GM12878 (cell line): ENCODE measurements around the gene PCIF1. TPM values are rescaled to one million over a fixed set of nuclear protein-coding genes. Genes with fewer than 3 reads are reported as not detected.

ENCODE experiments used
- ATAC-seq: fragments of 200-7000 bp; cut with Tn5 transposase; 3 replicates; pipeline ENCODE4 v1.9.1; 2020; ENCODE audit warnings: mild to moderate bottlenecking, moderate library complexity
- BruUV-seq: library from RNA; stranded (reverse); fragments of 400-500 nt; replicated peaks from 2 replicates; lab custom pipeline; 2021; lab: Mats Ljungman, UMichigan
- CTCF ChIA-PET: fragments of 300-600 bp; sonication (Branson Sonifier 250); formaldehyde crosslinking; extraction: SDS; loops from one replicate; lab custom pipeline; 2021; ENCODE audit warnings: inconsistent platforms; lab: Yijun Ruan, JAX
- POLR2A ChIA-PET: fragments of 350-600 bp; formaldehyde crosslinking; extraction: SDS; loops from one replicate; lab custom pipeline; 2021; ENCODE audit warnings: inconsistent platforms; lab: Charles Lee
- RAD21 ChIA-PET: fragments of 300-600 bp; sonication (Branson Sonifier 250); formaldehyde crosslinking; loops from one replicate; lab custom pipeline; 2023; ENCODE audit warnings: antibody characterized with exemption; ENCODE audit not compliant: unreplicated experiment; lab: Charles Lee
- SMC1A ChIA-PET: fragments of 300-600 bp; sonication (Branson Sonifier 250); formaldehyde crosslinking; loops from one replicate; lab custom pipeline; 2023; ENCODE audit not compliant: unreplicated experiment, uncharacterized antibody; lab: Charles Lee
- DNase-seq: peaks from one replicate; pipeline ENCODE4 v3.0.0-alpha.2; 2011; ENCODE audit warnings: low read depth, low spot score
- FAIRE-seq: peaks from 3 replicates; lab custom pipeline; 2011; peaks lifted over from hg19 to GRCh38; lab: Jason Lieb, UNC
- H2AFZ ChIP-seq: 2 replicates; pipeline ENCODE4 v1.6.0; 2011; ENCODE audit warnings: low read depth, low read length, control low read depth; ENCODE audit not compliant: control insufficient read depth
- H3K27ac ChIP-seq: 2 replicates; pipeline ENCODE4 v1.5.1; 2011; ENCODE audit warnings: control low read depth; ENCODE audit not compliant: control insufficient read depth, insufficient read depth
- H3K27me3 ChIP-seq, 2 experiments: replicated peaks in 1 of 2; 2 replicates each; pipeline versions ENCODE4 v1.6.0 to v1.6.1; 2011; ENCODE audit warnings: low read length in 1 of 2; ENCODE audit not compliant: control insufficient read depth in 2 of 2, insufficient read depth in 2 of 2
- H3K36me3 ChIP-seq, 2 experiments: 2 replicates each; pipeline ENCODE4 v1.5.1; 2011; ENCODE audit warnings: low read length in 1 of 2; ENCODE audit not compliant: control insufficient read depth in 2 of 2, insufficient read depth in 2 of 2
- H3K4me1 ChIP-seq: 2 replicates; pipeline ENCODE4 v1.6.1; 2011; ENCODE audit warnings: mild to moderate bottlenecking, low read length, moderate library complexity, mixed read lengths; ENCODE audit not compliant: control insufficient read depth, insufficient read depth
- H3K4me2 ChIP-seq: 2 replicates; pipeline ENCODE4 v1.6.0; 2011; ENCODE audit warnings: control low read depth; ENCODE audit not compliant: control insufficient read depth, insufficient read depth
- H3K4me3 ChIP-seq: fragments of 200-600 bp; sonication (generic); 2 replicates; pipeline ENCODE4 v1.5.1; 2016
- H3K79me2 ChIP-seq: 2 replicates; pipeline ENCODE4 v1.6.0; 2011; ENCODE audit warnings: low read length; ENCODE audit not compliant: control insufficient read depth, insufficient read depth
- H3K9ac ChIP-seq: 2 replicates; pipeline ENCODE4 v1.8.0; 2011; ENCODE audit warnings: low read length, control low read depth, mixed read lengths; ENCODE audit not compliant: control insufficient read depth, insufficient read depth
- H3K9me3 ChIP-seq: replicated peaks from 3 replicates; pipeline ENCODE4 v1.5.1; 2011; ENCODE audit warnings: mild to moderate bottlenecking, low read length; ENCODE audit not compliant: control insufficient read depth, insufficient read depth
- H4K20me1 ChIP-seq: 2 replicates; pipeline ENCODE4 v1.6.0; 2011; ENCODE audit not compliant: control insufficient read depth, insufficient read depth
- ASH2L ChIP-seq: fragments of 300-600, 200-600 bp; sonication (generic); IDR thresholded peaks from 2 replicates; pipeline ENCODE4 v1.6.1; 2017; ENCODE audit warnings: low read depth, mild to moderate bottlenecking, borderline replicate concordance
- CTCF ChIP-seq, 3 experiments: IDR thresholded peaks in 2 of 3; conservative IDR thresholded peaks in 1 of 3; 2 replicates each; pipeline ENCODE4 v1.5.1; 2011; ENCODE audit warnings: low read depth in 3 of 3, low read length in 3 of 3, mild to moderate bottlenecking in 3 of 3, control low read depth in 2 of 3, moderate library complexity in 2 of 3, inconsistent platforms in 1 of 3, mixed read lengths in 1 of 3; ENCODE audit not compliant: control insufficient read depth in 2 of 3, insufficient read depth in 1 of 3; ENCODE audit errors: extremely low read depth in 1 of 3
- MTA3 ChIP-seq: IDR thresholded peaks from 2 replicates; pipeline ENCODE4 v1.6.1; 2012; ENCODE audit warnings: low read length, inconsistent platforms, borderline replicate concordance
- MYB ChIP-seq: fragments of 150-350 bp; IDR thresholded peaks from 2 replicates; pipeline ENCODE4 v1.6.1; 2014; ENCODE audit warnings: mild to moderate bottlenecking, low read depth, low read length, borderline replicate concordance
- PAX8 ChIP-seq: fragments of 450-650 bp; IDR thresholded peaks from 2 replicates; pipeline ENCODE4 v1.6.1; 2017; ENCODE audit warnings: mild to moderate bottlenecking, moderate library complexity
- POLR2AphosphoS2 ChIP-seq: IDR thresholded peaks from 2 replicates; pipeline ENCODE4 v1.6.1; 2011; ENCODE audit warnings: low read depth, mild to moderate bottlenecking, low read length, improper control_type of control experiment, moderate library complexity
- RAD21 ChIP-seq: IDR thresholded peaks from 2 replicates; pipeline ENCODE4 v1.6.1; 2011; ENCODE audit warnings: mild to moderate bottlenecking, low read depth, low read length, moderate library complexity; ENCODE audit not compliant: insufficient read depth
- RUNX3 ChIP-seq: IDR thresholded peaks from 2 replicates; pipeline ENCODE4 v1.6.1; 2012; ENCODE audit warnings: low read length, inconsistent platforms
- SMC3 ChIP-seq: IDR thresholded peaks from 2 replicates; pipeline ENCODE4 v1.6.1; 2011; ENCODE audit warnings: low read length, improper control_type of control experiment, borderline replicate concordance
- TAF1 ChIP-seq: IDR thresholded peaks from 2 replicates; pipeline ENCODE4 v1.6.1; 2011; ENCODE audit warnings: mild to moderate bottlenecking, low read depth, low read length, borderline replicate concordance
- TCF12 ChIP-seq: IDR thresholded peaks from 2 replicates; pipeline ENCODE4 v1.6.1; 2011; ENCODE audit warnings: low read depth, mild to moderate bottlenecking, low read length
- ZBTB33 ChIP-seq: fragments of 450-650 bp; IDR thresholded peaks from 2 replicates; pipeline ENCODE4 v1.6.1; 2017; ENCODE audit warnings: mild to moderate bottlenecking
- WGBS: methylation state at CpG from one replicate; pipeline ENCODE4 v1.1.6; 2016; ENCODE audit warnings: low lambda C conversion rate; ENCODE audit not compliant: insufficient replicate concordance, insufficient coverage; ENCODE audit errors: missing lambda C conversion rate; 5-methylcytosine and 5-hydroxymethylcytosine counted together
- in situ Hi-C: fragments of 300-500 bp; cut with MboI; formaldehyde crosslinking; loops from 9 replicates; pipeline ENCODE4 v1.14.3; 2018; ENCODE audit warnings: mixed read lengths
- intact Hi-C: fragments of 100-400 bp; cut with micrococcal nuclease; formaldehyde crosslinking; loops from one replicate; pipeline ENCODE4 v1.14.2; 2022; ENCODE audit not compliant: unreplicated experiment
- polyA plus RNA-seq, 11 experiments: library from polyadenylated mRNA; depleted of rRNA in 4 of 11; unstranded in 6 of 11; stranded (reverse) in 5 of 11; fragments of >200 nt; fragmentation: Nextera tagmentation in 4 of 11; fragmentation: Illumina TruSeq in 1 of 11; extraction: Ambion mirVana in 4 of 11; extraction: Trizol in 1 of 11; gene quantifications; 1 replicate in 1 of 11; 2 replicates in 10 of 11; pipeline versions ENCODE4 v1.2.1 to v1.2.3, GENCODE V29; 2011 to 2016; ENCODE audit warnings: inconsistent platforms in 2 of 11, missing spikeins in 2 of 11, low read depth in 1 of 11
- total RNA-seq, 4 experiments: library from RNA; depleted of rRNA in 3 of 4; stranded (reverse); fragments of >200 nt in 3 of 4; fragmentation: Illumina TruSeq in 1 of 4; extraction: Trizol in 1 of 4; gene quantifications; 2 replicates each; pipeline versions ENCODE4 v1.2.1 to v1.2.3, GENCODE V29; 2013 to 2021
- TF ChIP-seq, protein P1 (sequence below): fragments of 450-650 bp; IDR thresholded peaks from 2 replicates; pipeline ENCODE4 v1.6.1; 2017; ENCODE audit warnings: mild to moderate bottlenecking, moderate library complexity

Gene PCIF1
- total and polyA plus RNA-seq, 10 of the 15 experiments (the other 5 are each of a cell fraction or from before 2014, with no cell fraction given) = 8.4 to 32.9 (median 17.6) TPM

DNA sequence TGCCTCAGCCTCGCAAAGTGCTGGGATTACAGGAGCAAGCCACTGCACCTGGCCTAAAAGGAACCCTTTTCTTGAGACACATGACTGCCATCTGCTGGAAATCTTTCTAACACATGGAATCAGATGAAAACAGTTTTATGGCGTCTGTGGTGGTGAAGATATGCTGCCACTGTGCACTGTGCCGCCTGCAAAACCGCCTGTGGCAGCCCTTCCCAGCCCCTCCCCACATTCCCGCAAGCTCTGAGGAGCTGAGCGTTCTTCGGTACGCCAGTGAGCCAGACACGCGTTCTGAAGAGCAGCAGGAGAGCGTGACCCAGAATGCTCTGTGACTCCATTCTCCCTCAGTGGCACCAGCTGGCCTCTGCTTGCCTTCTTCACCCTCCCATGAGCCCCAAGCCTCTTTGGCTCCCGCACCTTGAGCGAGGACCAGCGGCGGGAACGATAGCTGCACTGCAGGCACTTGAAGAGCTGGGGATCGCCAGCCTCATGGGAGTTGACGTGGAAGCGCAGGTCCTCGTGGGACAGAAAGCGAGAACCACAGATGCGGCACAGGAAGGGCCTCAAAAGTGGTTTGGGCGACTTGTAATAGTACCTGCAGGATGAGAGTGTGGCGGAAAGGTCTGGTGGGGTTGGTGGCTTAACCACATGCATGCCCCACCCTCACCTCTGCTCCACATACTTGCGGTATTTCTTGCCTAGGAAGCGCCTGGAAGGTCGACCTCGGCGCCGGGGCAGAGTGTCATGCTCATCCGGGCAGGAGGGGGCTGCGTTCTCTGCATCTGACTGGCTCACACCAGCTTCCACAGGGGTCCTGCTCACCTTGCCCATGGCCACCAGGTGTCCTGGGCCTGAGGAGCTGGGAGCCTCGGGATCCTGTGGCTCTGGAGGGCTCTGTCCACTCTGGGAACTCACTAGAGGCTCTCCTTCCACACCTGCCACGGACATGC lies 28.8 kb downstream of the PCIF1 start:
- FAIRE-seq (no peak), DNase-seq (no peak), ATAC-seq (peak; percentile 43; the same call in 2 of the 3 replicates)
- intact Hi-C loops (loop anchor here (1.0 to 5.0 kb wide), 2 partner anchors 151 to 164 kb away; partner anchors contain the start of gene UBE2C), in situ Hi-C loops (no loop called here)
- H3K79me2 ChIP-seq = 0 out of 2 replicates have a peak, but pooled peaks cover 2% of the 10 kb centered on the region
- no peak overlapping the region for H2AFZ ChIP-seq
- SMC1A ChIA-PET = interaction anchor here (0.7 to 4.8 kb wide), 6 partner anchors 29 to 168 kb away, joined by 3 to 35 read pairs (median 4); partner anchors contain the start of genes CTSA, NEURL2 and PCIF1
- no peaks in the 10 kb centered on the region for H4K20me1 ChIP-seq
- no peak overlapping the region for H3K9ac ChIP-seq
- no peaks in the 10 kb centered on the region for H3K9me3 ChIP-seq
- H3K4me2 ChIP-seq = peak overlapping the region; percentile 19; the same call in 1 of the 2 replicates
- H3K27me3 ChIP-seq = no peaks in the 10 kb centered on the region
- CTCF ChIA-PET = interaction anchor here (0.7 to 9.4 kb wide), 12 partner anchors 9 to 167 kb away, joined by 3 to 120 read pairs (median 6); partner anchors contain the start of gene PCIF1
- no peak overlapping the region for H3K4me3 ChIP-seq
- POLR2A ChIA-PET = interaction anchor here (1.4 kb wide), 1 partner anchor 73 kb away, joined by 3 read pairs; no protein-coding TSS in a partner anchor
- BruUV-seq = no TSS peak
- RAD21 ChIA-PET = interaction anchor here (0.7 to 6.3 kb wide), 5 partner anchors 28 to 352 kb away, joined by 3 to 66 read pairs (median 4); partner anchors contain the start of genes CTSA and PCIF1
- peaks cover 23 to 59% of the 10 kb centered on the region in 2 experiments for H3K36me3 ChIP-seq
- peaks cover 18% of the 10 kb centered on the region for H3K4me1 ChIP-seq
- 29% methylated on average over 34 of the region's 34 CpGs for WGBS
- H3K27ac ChIP-seq = no peak overlapping the region
- TF ChIP-seq MTA3 = no peak
- TF ChIP-seq RAD21 = peak; percentile 53
- TF ChIP-seq TCF12 = 0 out of 2 replicates have a peak, but pooled peaks have one; percentile 24
- TF ChIP-seq PAX8 = no peak
- no peak for TF ChIP-seq MYB
- TF ChIP-seq RUNX3 = peak; percentile 12; the same call in 1 of the 2 replicates
- 0 out of 2 replicates have a peak, but pooled peaks have one; percentile 14 for TF ChIP-seq ZBTB33
- peak; percentile 20; the same call in 1 of the 2 replicates for TF ChIP-seq SMC3
- TF ChIP-seq TAF1 = no peak
- TF ChIP-seq, protein P1, sequence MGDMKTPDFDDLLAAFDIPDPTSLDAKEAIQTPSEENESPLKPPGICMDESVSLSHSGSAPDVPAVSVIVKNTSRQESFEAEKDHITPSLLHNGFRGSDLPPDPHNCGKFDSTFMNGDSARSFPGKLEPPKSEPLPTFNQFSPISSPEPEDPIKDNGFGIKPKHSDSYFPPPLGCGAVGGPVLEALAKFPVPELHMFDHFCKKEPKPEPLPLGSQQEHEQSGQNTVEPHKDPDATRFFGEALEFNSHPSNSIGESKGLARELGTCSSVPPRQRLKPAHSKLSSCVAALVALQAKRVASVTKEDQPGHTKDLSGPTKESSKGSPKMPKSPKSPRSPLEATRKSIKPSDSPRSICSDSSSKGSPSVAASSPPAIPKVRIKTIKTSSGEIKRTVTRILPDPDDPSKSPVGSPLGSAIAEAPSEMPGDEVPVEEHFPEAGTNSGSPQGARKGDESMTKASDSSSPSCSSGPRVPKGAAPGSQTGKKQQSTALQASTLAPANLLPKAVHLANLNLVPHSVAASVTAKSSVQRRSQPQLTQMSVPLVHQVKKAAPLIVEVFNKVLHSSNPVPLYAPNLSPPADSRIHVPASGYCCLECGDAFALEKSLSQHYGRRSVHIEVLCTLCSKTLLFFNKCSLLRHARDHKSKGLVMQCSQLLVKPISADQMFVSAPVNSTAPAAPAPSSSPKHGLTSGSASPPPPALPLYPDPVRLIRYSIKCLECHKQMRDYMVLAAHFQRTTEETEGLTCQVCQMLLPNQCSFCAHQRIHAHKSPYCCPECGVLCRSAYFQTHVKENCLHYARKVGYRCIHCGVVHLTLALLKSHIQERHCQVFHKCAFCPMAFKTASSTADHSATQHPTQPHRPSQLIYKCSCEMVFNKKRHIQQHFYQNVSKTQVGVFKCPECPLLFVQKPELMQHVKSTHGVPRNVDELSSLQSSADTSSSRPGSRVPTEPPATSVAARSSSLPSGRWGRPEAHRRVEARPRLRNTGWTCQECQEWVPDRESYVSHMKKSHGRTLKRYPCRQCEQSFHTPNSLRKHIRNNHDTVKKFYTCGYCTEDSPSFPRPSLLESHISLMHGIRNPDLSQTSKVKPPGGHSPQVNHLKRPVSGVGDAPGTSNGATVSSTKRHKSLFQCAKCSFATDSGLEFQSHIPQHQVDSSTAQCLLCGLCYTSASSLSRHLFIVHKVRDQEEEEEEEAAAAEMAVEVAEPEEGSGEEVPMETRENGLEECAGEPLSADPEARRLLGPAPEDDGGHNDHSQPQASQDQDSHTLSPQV = no peak
- TF ChIP-seq CTCF (IDR thresholded peaks at IDR 0.05 in 2 of 3, conservative IDR thresholded peaks at IDR 0.05 in 1 of 3; ENCODE audit: control insufficient read depth in 2 of 3, extremely low read depth in 1 of 3, insufficient read depth in 1 of 3, low read depth in 3 of 3, low read length in 3 of 3) = peak in 2 of 3 experiments; percentile 31 to 51; a peak in 3 of 6 replicates
- no peak for TF ChIP-seq ASH2L
- TF ChIP-seq POLR2AphosphoS2 = no peak
